SH-SY5Y (cell line): ENCODE results near the gene ECM2.

Experiments used
- GATA2 ChIP-seq: IDR thresholded peaks from 2 replicates; pipeline ENCODE4 v1.6.1; 2011; ENCODE audit warnings: mild to moderate bottlenecking, low read depth, low read length
- GATA3 ChIP-seq: IDR thresholded peaks from 2 replicates; pipeline ENCODE4 v1.6.1; 2011; ENCODE audit warnings: low read depth, mild to moderate bottlenecking, low read length, moderate library complexity

The ECM2 gene

DNA sequence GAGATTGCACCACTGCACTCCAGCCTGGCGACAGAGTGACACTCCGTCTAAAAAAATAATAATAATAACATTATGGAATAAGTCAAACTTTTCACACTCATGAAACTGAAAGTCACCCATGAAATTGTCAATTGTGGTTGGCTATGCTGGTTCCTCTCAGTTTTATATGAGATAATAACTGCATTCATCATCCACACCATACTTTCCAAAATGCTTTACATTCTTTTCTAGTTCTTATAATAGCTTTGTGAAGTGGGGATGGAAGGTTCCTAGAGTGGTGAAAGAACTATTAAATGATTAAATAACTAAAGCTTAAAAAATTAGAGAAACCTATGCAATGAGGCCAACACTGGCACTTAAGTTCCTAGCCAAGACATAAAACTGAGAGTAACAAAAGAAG, 40.9 kb downstream of the ECM2 start:
- TF ChIP-seq GATA3 = no peak
- TF ChIP-seq GATA2 = no peak

DNA sequence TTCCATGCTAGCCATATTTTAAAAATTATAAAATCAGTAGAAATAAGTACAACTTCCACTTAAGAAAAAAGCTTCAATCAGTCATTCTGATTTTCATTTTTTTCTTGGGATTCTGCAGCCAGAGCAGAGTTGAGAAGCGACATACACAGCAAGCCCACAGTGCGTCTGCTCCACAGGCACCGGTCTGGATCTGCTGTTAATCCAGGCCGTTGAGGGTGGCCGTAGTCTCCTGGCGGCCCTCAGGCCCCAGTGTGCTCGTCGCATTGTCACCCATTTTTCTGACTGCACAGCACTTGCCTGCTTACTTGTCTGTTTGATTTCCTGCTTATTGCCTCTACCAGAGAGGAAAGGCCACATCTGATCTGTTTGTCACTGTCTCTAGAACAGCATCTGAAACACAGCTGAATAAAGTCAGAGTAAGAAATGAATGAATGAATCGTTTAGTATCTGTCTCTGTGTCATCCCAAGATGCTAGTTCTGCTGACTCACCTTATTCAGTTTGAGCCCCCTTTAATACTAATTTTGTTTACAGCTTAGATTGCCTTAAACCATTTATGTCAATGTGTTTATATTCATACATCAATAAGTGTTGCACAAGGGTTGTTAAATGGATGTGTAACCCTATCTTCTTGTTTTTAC, 41.9 kb downstream of the ECM2 start:
- TF ChIP-seq GATA3 (no peak), GATA2 (no peak)

DNA sequence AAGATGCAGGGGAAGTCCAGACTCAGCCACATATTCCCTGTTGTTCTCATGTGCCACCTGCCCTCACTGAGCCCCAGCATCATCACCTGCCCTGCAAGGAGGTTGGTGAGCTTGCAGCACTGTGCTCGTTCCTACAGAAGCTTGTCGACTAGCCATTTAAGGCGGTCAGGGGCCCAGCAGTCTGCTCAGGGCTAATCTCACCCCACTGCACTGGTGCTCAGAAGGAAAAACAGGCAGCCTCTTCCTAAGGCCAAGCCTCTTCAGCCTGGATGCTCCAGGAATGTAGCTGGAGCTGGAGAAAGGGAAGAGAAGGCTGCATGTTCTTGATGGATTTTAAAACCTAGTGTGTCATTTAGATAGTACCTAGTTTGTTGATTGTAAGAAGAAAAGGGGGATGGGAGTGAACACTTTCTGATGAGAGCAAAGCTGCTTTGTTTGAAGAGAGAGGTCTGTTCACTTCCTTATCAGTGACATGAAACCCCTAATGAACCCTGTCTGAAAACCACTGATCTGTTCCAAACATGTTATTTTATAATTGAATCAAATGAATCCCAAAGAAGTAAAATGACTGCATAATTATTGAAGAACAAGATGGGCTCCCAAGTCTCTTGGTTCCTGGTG, 42.9 kb downstream of the ECM2 start:
- TF ChIP-seq GATA3 (no peak), GATA2 (no peak)

DNA sequence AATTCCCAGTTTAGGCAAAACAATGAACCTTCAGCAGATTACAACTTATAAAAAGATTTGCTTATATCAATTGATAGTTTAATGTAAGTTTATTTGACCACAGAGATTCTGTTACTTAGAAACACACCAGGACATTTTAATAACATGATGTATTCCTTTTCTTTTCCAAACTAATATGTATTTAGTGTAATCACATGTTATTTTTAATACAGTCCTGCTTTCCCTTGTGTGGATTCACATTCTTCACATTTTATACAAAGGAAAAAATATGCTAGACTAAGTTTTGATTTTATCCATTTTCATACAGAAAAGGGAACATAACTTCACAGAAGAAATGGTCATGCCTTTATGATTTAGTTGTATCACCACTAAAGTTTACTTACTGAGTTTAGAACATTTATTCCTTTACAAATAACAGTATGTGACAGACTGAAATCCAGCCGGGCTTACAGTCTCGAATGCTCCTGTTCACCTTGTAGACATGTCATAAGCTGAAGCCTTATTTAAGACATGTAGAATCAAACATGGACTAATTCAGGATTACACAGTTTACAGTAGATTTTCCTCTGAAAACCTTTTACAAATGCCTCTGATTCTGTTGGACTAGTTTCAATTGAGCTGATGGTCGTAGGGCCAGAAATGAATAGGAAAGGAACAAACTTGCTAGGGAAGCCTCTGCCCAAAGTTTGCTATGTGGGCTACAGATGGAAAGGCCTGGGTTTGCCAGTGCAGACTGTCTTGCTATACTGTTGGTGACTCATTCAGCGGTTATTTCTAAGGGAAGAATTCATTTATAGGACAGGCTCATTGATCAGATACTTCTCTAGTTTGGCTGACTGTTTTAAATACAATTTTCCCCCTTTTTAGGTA, 46.9 kb downstream of the ECM2 start:
- no peak for TF ChIP-seq GATA2
- TF ChIP-seq GATA3 = no peak

DNA sequence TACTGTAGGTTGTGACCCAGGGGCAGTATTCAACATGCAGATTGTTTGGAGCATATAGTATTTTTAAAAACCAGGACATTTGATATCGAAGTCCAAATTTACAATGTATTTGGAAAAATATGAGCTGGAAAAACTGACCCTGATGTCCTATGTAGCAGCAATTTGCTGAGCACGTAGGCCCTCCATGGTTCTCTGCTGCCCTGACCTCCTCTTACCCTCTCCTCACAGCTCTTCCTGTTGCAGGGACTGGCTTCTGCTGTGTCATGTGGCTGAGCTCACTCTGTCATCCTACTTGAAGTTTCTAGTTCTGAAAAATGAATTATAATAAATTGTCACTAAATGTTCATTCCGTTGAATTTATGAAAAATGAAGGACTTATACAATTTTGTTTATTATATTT, 49.4 kb downstream of the ECM2 start:
- TF ChIP-seq GATA2 (no peak), GATA3 (no peak)

DNA sequence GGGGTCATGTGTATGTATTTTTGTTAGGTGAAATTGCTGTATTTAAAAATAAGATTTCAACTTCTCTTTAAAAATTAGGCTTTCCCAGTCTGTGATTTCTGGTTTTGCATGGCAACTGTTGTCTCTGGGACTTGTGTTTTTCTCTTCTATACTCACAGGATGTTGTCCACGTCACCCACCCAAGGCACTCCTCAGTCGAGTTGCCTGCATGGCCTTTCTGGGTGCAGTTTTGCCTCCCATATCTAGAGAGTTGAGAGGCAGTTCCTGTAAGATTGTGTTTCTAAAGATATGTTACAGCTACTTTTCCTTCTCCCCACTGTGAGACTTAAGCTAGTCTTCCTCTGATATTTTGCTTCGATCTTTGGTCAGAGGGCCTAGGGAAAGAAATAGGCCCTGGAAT, 51.2 kb downstream of the ECM2 start:
- TF ChIP-seq GATA2 = no peak
- no peak for TF ChIP-seq GATA3

DNA sequence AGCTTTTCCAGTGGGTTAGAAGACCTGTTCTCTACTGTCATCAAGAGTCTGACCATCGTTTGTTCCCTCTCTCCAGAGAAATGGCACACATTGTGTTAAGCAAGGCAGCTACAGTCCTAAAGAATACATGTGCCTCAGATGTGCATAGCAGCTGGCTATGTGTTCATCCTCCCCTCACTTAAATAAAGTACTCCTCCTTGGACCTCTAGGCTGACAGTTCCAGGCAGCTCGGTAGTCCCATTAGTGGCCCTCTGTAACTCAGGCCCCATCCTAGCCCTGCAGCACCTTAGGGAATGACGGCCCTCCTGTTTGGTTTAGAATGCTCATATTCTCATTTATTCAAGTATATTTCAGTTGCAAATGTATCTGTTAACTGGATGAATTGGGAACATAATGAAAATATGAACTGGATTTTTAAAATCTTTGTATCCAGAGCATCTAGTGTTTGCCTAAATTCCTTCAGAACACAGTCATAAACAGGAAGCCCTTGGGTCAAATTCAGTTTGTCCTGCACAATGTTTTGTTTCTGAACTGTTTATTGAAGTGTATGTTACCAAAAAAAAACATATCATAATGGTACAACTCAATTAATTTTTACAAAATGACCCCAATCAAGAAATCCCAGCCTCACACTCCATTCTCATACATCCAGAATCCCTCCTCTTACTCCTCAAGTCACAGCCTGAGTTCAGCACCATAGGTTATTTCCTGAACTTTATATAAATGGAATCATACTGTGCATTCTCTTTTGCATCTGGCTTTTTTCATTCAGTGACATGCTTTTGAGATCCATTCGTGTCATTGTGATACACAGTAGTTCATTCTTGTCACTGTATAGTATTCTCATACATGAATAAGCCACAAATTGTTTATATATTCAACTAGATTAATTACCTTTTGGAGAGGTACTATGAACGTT, 51.9 kb downstream of the ECM2 start:
- TF ChIP-seq GATA2 = no peak

DNA sequence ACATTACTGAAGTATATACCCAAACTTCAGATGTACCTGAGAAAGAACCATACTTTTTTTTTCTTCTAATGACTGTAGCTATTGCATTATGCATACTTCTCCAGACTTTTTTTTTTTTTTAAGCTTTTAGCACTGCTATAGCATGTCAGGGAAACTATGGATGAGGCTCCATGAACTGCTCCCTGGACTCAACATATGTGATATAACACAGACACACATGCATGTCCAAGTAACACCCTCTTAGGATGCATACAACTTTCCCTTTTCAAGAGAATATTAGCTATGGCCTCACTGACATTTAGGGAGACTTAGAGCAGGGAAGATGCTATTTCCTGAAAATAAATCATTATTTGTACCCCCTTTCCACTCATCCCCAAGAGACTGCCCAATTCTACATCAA, 53.0 kb downstream of the ECM2 start:
- TF ChIP-seq GATA2 (no peak), GATA3 (no peak)

DNA sequence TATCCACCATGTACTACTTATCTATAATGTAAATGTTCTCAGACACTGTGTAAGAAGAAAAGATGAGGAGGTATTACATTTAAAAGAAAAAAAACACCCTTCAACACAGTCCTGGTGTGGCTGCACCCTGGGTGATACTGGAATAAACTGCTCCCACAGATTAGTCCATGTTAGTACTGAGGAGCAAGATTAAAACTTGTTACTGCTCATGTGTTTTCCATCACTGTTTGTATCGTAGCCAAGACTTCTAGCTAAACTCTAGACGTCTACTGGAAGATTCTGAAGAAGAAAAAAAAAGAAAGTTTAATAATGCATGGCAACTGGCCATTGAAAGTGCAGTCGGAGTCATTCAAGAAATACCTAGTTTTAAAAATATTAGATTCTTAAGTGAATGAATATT, 53.5 kb downstream of the ECM2 start, which contains the start of gene ASPN:
Gene ASPN (minus strand): TSS at position 178 of the 400 bp plus-strand sequence.
- TF ChIP-seq GATA2 (no peak), GATA3 (no peak)

DNA sequence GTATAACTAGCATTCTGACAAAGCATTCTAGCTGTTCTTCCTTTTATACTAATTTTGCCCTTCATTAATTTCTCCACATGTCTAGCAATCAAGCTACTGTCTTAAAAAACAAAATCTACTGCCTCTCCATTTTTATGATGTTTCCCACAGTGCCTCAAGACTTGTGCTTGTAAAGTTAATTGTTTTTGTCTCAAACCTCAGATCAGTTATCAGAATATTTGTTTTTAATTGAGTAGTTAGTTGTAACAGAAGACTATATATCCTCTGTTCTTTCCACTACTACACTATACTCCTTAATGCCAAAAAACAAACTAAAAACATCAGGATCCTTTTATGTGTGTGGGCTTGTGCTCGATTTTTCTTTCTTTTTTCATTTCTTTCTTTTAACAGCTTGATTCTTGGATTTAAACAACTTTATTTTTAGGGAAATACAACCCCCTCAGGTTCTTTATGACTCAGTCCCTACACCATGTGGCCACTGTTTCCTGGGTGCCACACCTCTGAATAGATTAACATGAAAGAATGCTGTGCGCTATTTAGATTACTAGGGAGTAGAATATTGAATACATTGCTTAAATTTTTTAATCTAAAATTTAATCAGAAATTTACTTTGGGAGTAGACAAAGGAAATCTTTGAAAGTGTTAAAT, 54.7 kb downstream of the ECM2 start:
- no peak for TF ChIP-seq GATA3
- TF ChIP-seq GATA2 = no peak

DNA sequence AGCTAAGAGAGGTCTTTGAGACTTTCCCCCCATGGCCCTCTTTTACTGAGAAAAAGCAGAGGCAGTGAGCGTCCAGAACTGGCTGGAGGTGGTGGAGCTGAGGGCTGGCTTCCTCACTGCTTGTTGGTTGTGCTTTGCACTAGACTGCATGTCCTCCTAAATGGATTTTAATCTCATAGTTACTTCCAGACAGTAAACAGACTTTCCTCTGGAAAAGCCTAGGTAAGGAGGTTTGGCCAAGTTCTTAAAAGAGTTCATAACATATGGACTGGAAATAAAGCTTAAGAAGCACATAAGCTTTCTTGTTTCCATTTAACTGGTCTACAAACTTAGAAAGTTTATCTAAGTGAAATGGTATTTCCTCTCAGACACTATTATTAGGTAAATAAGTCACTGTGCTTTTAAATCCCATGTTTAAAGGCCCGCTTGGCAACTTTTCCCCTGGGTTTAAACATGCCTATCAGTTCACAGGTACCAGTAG, 55.5 kb downstream of the ECM2 start:
- TF ChIP-seq GATA3 (no peak), GATA2 (no peak)

DNA sequence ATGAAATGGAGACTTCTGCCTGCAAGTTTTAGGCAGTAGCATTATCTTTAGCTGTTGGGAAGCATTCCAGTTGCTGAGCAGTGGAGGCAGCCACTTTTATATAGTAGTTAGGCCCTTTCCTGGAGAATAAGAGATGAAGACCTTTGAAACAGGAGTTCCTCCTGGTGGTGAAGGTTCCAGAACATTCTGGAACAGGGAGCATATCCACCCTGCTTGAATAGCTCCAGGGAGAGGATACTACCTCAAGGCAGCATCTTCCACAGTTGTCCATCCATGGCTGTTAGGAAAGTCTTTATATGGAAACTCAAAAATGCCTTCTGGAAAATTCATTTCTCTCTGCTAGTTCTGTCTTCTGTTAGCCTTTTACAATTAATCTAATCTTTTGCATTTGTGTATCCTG, 56.4 kb downstream of the ECM2 start:
- TF ChIP-seq GATA2 = no peak
- TF ChIP-seq GATA3 = no peak

DNA sequence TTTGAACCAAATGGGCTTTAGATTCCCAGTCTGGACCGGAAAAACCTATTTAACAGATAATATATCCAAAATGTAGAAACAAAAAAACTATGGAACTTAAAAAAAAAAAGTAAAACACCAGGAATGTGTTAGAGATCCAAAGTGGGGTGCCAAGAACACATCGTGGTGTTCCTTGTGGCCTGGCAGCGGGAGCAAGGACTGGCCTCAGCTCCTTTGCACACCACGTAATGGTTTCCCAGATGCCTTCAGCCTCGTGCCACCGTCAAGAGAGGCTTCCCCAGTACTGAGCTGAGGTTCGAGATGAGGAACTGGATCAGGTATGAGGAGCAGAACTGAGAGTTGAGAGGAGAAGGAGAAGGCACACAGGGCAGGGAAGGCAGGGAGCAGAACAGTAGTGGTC, 57.0 kb downstream of the ECM2 start:
- TF ChIP-seq GATA2 (no peak), GATA3 (no peak)

DNA sequence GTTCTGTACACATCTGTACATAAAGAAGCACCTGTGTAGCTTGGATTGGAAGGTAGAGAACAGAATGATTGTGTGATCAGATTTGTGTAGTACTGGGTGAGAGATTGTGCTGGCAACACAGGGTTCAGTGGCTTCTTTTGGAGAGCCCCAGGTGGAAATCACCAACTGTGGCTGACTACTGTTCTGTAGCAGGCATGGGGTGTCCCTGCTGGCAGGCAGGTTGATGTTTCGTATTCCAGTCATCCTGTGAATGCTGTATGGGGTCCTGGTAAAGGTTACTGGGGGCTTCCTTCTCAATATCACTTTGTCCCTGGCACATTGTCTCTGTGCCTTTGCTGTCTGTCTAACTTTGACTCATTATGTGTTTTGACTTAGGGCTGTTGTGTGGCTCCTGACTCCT, 58.8 kb downstream of the ECM2 start:
- TF ChIP-seq GATA3 = no peak
- TF ChIP-seq GATA2 = no peak
